IPS-NIHi7 (cell line): Measurements from ENCODE around the gene BHLHE41.

Experiments
- DNase-seq: peaks from one replicate; pipeline ENCODE4 v3.0.0; 2012; ENCODE audit warnings: mixed read lengths; ENCODE audit errors: extremely low spot score

Gene BHLHE41

DNA sequence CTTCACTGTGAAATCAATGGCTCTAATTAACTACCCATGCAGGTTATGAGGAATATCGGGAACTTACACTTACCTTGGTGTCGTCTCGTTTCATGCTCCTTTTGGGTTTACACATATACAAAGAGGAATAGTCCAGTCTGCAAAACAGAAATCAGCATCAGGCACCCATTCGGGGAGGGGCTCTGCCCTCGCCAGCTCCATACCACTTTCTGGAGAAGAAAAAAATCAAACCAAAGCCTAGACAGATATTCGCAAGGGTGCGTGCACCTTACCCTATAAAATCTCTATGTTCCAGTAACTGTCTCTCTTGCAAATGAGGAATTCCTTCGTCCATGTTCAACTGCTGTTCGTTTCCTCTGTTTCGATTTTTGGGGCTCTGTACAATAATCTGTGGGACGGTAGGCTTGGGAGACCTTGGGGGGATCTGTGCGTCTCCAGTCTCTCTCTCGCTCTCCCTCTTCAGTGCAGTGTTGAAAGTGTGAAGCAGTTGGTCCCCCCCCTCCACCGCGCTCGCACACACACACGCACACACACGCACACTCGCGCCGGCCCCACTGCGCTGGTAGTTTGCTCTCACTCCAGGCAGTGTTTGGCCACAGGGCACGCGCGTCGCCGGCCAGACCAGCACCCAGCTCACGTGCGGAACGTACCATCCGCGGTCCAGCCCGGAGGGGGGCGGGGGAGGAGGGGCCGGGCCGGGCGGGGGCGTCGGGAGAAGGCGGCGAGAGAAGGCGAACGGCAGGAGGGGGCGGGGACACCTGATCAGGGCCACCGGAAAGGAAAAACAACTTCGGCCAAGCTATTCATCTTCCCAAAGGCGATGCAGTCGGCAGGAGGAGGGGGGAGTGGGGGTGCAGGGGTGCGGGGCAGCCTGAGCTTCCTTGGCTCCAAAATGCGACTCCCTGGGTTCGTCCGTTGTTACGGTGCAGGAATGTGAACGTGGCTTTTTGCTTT, at the start of gene BHLHE41:
Gene BHLHE41, minus strand, starts transcription at position 592 of the 954 bp plus-strand sequence. Its CDS starts 258 bp downstream, at position 334.
- DNase-seq: peak; percentile 63

DNA sequence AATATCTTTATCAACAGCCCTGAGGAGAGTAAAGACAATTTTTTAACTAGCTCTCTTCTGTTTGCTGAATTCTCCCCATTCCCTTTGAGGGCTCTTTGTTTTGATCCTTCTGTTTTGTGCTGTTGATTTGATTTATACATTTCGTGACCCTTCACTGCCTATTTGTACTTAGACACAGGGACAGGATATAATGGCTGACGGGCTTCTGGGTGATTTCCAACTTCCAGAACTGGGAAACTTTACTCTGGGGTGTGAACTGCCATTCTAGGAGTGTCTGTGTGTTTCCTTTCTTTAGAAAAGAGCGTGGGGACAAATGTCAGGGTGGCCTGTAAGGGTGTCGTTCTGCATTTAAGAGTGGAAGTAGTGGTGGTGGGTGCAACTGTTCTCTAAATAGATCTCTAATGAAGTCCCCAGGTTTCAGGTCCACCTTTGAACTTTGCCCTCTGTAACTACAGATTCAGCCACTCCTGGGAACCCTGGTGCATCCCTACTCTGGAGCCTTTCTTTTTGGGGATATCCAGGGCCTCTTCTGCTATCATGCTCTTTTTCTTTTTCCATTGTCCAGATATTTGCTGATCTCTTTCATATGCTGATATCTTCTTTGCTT, 48.2 kb upstream of the BHLHE41 start:
- DNase-seq: no peak

DNA sequence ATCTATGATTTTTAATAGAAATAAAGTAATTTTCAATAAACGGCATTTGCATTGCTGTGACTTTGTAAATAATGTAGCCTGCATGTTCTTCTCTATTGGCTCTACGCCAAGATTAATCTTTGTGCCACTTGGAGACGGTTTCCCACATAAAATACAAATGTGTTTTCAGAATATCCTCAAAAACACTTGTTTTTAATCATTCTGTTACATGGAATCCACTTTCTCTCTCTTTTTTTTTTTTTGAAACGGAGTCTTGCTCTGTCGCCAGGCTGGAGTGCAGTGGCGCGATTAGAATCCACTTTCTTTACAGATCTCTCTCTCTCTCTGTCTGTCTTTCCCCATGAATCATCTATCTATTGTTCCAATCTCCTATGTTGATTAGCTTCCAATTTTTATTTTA, 47.7 kb upstream of the BHLHE41 start:
- no peak for DNase-seq

DNA sequence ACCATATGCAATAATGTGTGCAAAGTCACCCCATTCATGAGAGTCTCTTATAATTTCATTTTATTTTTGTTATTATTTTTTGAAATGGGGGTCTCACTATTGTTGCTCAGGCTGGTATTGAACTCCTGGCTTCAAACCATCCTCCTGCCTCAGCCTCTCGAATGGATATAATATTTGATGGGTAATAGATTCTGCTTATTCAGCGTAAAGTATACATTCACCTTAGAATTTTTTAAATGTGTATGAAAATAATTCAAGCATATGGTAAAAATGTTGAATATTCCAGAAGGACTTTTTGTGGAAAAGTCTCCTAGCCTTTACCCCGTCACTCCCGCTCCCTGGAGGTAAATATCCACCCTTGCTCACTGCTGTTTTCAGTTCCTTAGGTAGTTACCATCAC, 47.2 kb upstream of the BHLHE41 start:
- no peak for DNase-seq

DNA sequence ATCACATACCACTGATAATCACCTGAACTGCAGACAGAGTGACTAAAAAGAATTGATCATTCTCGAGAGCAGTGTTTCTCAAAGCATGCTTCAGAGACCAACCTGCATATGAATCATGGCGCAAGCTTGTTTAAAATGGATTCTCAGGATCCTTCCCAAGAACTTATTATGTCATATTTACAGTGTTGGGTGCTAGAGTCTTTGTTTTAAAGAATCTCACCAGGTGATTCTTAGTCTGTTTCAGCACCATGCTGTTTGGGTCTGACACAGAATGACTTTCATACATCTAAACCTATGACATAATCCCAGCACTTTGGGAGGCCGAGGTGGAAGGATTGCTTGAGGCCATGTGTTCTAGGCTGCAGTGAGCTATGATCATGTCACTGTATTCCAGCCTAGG, 39.3 kb upstream of the BHLHE41 start:
- no peak for DNase-seq

DNA sequence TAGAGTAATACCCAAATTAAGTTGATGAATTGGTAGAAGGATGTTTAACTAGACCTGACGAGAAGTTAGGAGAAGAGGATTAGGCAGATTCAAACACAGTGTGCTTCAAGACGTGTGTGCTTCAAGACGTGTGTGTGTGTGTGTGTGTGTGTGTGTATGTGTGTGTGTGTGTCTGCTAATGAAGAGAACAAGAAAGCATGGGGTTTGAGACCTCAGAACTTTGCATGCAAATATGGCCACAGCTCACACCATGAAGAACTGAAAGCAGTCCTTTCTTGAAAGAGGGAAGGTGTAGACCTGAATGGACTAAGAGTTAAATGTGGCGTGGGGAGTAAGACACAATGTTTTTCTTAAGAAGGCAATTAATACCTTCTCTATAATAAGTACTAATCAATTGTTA, 38.1 kb upstream of the BHLHE41 start:
- DNase-seq: no peak

DNA sequence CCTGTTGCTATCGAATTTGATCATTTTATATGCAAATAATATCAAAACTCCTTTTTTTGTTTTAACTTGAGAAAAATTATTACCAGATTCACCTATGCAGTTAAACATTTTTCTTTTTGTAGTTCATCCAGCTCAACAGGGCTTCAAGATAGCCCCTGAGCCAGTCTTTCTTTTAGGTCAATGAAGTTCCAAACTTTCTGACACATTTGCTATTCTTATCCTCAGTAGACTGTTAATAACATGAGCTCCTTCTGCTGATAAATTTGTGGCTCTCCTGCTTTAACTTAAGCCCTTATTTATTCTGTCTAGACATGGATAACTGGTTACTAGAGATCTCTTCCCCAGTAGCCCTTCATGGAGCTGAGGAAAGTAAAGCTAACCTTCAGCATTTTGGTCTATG, 37.3 kb upstream of the BHLHE41 start:
- no peak for DNase-seq

DNA sequence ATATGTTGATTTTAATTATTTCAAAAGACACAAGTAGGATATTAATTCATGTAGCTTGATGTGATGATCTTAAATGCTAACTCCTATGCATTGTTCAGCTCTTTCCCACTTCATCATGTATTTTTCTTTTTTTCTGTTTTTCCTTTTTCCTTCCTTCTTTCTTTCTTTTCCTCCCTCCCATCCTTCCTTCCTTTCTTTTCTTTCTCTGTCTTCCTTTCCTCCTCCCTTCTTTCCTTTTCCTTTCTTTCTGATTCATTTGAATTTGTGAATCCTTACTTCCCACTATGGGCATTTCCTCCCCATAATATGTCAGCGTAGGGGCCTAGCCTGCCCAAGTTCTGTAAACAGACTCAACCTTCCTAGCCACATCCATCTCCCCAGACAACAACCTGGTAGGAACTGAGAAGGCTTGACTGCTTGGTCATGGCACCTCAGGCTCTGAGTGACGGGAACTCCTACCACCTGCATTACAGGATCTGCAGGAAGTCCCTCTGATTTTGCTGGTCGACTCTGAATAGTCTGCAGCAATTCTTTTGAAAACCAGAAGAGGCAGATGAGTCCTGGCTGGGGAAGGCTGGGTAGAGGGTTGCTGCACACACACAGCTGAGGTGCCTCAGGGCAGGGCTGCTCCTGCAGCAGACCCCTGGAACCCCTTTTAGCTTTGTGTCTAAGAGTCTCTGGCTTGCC, 33.4 kb upstream of the BHLHE41 start:
- peak; percentile 35 for DNase-seq

DNA sequence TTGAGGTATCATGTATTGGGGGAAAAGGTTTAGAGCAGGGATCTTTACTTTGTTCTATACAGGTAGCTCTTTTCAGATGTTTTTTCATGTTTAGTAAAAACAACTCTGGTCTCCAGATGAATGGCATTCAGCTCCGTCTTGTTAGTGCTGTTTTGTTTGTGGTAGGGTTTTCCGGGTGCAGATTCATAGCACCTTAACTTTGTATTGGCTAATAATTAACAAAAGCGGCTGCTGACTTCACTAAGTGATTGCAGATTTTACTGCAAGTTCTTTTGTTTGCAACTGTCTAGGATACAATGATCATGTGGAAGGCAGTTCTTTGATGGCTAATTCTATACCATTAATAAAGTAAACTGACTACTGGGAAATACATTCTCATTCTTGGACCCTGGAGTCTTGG, 32.2 kb upstream of the BHLHE41 start:
- DNase-seq: no peak

DNA sequence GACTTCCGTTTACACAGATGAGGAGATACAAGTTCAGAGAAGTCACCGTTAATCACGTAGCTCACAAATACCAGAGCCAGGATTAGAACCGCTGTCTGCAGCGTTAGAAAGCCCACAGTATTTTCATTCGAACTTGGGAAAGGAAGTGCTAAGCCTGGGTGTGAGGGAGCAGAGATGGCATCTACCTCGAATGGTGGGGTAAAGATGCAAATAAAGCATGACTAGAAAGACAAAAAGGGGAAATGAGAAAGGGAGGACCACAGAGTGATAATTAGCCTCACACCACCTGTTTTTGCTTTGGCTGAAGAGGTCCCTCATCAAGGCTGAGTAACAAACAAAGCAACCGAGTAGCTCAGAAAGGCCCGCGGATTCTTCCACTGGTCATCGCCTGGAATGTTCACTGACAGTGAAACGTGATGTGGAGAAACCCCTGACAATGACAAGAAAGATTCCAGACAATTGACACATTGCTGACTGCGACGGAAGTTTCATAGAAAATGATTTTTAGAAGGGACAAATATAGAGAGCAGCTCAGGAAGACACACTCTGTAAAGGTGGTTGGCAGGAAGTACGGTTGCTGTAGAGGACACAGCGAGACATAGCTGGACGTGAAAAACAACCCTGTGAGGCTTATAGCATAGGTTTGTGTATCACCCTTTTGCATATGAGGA, 31.5 kb upstream of the BHLHE41 start:
- no peak for DNase-seq

DNA sequence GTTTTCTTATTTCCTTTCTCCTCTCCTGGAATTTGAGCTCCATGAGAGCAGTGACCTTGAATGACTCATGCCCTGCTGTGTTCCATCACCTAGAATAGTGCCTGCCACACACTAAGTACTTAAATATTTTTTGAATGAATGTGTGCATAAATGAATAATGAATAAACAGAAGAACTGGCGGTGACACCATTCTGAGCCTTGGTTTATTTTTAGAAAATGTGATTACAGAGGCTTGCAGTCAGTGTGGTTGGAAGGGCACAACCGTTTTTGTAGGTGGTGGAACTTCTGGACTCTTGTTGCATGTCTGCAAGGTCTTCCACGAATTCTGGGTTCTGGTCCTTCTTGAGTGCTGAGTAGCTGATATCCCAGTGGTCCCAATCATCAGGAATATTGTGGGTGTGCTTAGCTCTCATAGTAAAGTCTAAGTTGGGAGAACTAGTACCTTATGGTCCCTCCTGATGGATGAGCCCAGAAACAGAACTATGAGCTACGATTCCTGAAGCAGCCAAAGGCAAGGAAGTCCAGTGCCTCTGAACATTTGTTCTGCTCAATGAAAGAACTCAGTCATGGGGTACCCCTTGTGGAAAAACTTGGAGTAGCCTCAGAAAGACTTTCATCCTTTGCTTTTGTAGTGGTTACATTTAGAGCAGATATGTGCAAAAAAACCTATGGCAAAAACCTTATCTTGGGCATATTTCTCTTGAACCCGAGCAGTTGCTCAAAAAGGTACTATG, 28.8 kb upstream of the BHLHE41 start:
- no peak for DNase-seq

DNA sequence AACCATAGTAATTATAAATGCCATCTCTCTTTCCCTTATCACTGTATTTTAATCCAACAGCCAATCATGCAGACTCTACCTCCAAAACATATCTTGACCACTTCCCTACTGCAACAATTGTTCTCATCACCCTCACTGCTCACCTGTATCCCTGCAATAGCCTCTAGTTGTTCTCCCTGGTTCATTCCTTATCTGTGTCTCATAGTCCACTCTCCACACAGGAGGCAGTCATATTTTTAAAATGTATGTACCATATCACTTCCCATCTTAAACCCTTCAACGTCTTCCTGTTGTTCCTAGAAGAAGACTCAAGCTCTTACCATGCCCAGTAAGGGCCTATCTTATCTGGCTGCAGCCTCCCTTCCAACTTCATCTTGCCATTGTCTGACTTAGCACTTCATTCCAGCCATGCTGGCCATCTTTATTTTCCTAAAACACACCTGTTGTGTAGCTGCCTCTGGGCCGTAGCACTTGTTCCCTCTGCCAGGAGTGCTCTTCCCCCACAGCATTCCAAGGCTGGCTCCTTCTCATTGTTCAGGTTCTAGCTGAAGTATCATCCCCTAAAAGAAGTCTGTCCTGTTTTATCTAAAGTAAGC, 27.8 kb upstream of the BHLHE41 start:
- no peak for DNase-seq

DNA sequence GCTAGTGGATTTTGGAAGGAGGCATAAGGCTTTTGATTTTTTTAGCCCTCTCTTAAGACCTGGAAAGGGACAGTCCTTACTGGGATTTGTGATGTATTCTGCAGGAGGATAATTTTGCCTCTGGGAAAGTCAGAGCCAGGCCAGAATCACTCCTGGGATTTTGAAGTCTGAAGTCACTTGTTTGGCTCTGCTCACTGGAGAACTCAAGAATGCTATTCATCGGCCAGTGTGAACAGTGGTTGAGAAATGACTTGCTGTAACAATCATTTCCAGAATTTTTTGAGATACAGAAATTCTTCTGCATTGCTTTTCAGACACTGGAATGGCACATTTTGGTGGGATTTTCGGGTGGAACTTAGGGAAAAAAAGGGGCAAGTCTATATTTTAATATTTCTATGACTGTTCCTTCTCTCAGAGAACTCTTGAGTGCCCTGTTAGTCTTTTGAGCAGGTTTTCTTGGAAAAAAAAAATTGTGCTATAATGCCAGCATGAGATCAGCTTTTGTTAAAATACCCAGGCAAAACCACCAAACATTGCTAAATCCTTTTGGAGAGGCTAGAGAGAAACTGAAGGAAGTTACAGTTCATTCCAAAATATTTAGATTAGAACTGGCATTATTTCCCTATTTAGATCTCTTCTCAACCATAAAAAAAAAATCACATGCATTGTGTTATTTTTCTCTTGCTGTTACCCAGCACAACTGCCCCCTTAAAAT, 26.1 kb upstream of the BHLHE41 start:
- DNase-seq: no peak

DNA sequence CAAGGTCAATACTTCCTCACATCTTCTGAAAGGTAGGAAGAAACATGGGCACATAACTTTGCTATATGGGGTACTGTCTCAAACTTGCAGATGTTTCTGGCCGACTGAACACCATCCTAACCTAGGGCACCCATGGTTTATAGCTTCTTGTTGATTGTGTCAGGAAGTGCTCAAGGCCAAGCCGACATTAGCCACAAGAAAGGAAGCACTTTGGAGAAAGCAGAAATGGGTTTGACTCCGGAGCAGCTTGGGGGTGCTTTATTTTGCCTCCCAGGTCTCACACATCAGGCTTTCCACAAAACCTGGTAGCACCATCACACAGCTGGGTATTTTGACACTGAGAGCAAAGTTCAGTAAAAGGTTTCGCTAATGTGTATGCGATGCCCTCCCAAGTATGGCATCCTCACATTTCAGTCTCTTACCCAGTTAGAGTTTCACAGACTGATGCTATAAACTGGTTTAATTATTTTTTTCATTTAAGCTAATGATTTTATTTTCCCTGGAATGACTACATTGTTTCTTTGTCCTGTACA, 25.2 kb upstream of the BHLHE41 start:
- DNase-seq: no peak

DNA sequence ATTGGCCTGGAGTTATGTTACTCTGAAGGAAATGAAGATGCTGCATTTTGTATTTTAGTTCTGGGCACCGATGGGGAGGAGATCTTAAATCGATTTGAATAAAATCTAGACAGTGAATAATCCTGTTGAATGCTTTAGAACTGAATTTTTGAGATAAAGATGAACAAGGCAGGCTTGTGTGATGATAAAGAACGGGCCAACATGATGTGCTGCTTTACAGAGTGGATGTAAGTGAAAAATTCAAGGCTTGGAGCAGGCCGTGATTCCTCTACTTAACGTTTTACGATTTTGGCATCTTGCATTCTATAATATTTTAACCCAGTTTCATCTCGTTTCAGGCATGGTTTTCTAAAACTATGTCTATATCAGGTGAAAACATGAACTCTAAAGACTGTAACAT, 23.5 kb upstream of the BHLHE41 start:
- no peak for DNase-seq

DNA sequence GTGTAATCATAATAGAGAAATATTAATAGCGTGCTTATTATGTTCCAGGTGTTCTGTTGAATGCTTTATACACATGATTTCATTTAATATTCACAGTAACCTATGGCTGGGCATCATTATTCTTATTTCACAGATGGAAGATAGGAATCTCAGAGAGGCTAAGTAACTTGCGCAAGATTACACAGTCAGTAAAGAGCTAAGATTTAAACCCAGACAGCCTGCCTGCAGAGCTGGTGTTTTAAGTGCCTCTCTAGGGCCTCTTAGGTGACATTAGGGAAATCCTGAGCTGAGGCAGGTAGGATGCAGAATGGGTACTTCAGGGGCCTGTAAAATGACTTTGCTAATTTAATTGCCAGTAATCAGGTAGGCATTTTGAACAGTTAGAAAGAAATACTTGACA, 18.5 kb upstream of the BHLHE41 start:
- DNase-seq: no peak

DNA sequence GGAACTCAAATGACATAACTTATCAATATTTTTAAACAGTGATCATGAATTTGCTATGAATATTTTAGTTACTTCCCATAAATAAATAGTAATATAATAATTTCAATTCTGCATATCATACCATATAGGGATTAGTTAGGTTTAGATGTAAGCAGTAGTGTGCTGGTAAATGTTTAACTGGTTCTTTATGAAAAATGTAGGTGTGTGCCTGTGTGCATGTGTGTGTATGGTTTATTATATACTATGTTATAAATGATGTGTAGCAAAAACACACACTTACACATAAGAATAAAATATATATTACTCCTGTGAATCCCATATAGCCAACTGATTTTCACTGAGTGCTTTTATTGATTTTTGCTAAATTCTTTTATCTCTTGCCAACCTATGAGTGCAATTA, 14.0 kb upstream of the BHLHE41 start:
- no peak for DNase-seq

DNA sequence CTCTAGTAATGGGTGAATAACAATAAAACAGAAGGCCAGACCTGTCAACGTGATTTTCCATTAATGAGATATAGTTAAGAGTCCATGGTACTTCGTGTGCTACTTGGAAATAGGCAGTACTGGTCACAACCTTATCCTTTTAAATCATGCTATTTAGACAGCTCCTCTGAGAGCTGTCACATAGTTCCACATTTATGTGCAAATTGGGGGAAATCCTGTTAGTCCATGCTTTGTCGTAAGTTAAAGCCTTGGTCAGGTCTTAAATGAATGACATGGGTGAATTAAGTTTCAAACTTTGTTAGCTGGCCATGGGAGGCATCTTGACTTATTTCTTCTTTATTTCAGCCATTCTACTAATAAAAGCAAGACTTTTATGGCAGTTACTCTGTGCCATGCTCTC, 11.9 kb upstream of the BHLHE41 start:
- no peak for DNase-seq

DNA sequence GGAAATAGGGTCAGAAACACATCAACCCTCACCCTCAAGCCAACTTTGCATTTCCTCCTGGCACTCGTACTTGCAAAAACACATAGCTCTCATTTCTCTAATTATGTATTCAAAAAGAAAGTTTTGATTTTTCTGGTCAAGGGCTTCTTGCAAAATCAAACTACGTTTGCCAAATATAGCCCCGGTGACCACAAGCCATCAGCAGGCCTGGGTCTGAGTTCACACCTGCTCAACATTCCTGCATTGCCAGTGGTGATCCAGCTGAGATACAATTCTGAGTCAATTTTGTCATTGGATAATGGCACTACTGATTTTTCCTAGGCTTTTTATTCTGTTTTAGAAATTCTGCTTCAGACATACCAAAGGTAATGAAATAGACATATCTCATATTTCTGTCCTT, 10.7 kb upstream of the BHLHE41 start:
- no peak for DNase-seq

DNA sequence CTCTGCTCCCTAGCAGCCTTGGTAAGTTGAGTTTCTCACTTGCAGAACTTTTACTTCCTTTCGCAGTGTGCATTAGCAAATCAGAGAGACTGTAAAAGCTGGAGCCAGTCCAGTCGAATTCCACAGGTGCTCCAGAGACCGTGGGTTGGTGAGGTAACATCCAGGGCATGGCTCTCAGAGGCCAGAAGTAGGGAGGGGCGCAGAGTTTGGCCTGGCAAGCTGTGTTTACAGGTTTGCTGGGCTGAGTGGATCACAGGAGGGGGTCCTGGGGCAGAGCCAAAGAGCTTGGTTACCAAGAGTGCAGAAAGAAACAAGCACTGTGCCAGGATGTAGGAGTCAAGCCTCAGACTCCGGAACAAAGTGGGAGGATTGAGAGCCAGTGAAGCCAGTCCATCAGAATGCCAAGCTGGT, 10.2 kb upstream of the BHLHE41 start:
- DNase-seq: no peak
